AG04450 (cell line): ENCODE results near the gene C6orf62. TPM values are rescaled to one million over a fixed set of nuclear protein-coding genes. Genes with fewer than 3 reads are reported as not detected.

Experiments used
- CTCF ChIA-PET: fragments of 300-600, 350-600 bp; formaldehyde crosslinking; extraction: SDS; loops from one replicate; lab custom pipeline; 2022; ENCODE audit warnings: antibody characterized with exemption, inconsistent platforms; lab: Charles Lee
- POLR2A ChIA-PET: fragments of 350-600 bp; formaldehyde crosslinking; extraction: SDS; loops from one replicate; lab custom pipeline; 2021; ENCODE audit warnings: antibody characterized with exemption, inconsistent platforms; lab: Yijun Ruan, JAX
- DNase-seq: peaks from one replicate; pipeline ENCODE4 v3.0.0-alpha.2; 2011; ENCODE audit warnings: low read depth, low spot score
- H3K27ac ChIP-seq: one replicate; pipeline ENCODE4 v1.5.1; 2012; ENCODE audit warnings: low read depth, low read length, control low read depth
- H3K27me3 ChIP-seq: one replicate; pipeline ENCODE4 v1.6.0; 2012; ENCODE audit warnings: low read length; ENCODE audit not compliant: control insufficient read depth, insufficient read depth
- H3K4me3 ChIP-seq: 2 replicates; pipeline ENCODE4 v1.5.1; 2011; ENCODE audit warnings: mild to moderate bottlenecking, low read depth, low read length, control low read depth
- H3K9me3 ChIP-seq: 2 replicates; pipeline ENCODE4 v1.5.1; 2012; ENCODE audit warnings: low read length; ENCODE audit not compliant: control insufficient read depth, insufficient read depth
- polyA plus RNA-seq: library from polyadenylated mRNA; depleted of rRNA; stranded (reverse); fragments of >200 nt; gene quantifications from 2 replicates; pipeline ENCODE4 v1.2.3, GENCODE V29; 2011; rRNA removed
- TF ChIP-seq, protein P1 (sequence below): IDR thresholded peaks from 2 replicates; pipeline ENCODE4 v1.5.1; 2011; ENCODE audit warnings: low read depth, low read length, control low read depth, inconsistent platforms

C6orf62 gene
- polyA plus RNA-seq, 1 experiment: 111 TPM

DNA sequence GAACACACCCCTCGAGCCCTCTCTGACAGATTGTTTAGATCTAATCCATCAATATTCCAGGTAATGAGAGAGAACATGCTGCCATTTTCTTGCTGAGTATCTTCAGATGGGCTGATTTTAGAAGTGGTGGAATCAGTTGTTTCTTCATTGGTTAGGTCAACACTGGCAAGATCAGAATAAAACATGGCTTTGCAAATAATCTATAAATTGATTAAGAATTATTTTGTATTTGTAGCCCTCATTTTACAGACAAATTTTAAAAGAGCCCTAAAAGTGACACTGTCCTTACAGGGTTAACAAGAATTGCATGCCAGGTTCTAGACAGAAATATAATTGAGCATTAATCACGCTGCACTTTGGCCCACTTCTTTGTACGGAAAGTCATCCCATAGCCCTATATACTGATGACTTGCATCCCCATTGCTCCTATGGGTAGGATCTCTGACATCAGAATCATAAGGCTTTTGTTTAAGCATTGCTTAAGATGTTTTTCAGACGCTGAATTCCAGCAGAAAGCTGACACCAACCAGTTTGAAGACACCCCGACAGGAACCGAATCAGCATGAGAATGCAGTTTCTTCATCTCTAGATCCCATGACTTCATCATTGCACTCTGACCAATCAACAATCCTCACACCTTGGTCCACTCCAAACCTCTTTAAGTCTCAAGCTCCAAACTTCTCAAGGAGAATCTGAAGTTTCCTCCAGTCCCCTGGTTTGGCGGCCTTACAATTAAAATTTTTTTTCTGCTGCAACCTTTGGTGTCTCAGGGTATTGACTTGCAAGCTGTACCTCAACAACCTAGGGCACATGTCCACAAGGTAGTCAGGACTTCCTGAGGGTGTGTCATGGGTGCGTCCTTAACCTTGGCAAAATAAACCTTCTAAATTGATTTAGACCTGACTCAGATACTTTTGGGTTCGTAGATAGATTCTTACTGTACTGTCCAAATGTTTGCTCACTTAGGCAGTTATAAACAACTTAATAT lies 60.1 kb downstream of the C6orf62 start:
- peak; percentile 71 for DNase-seq
- Histone ChIP-seq H3K9me3 (no peaks in the 10 kb centered on the region), H3K4me3 (no peak overlapping the region), H3K27me3 (no peaks in the 10 kb centered on the region), H3K27ac (peak overlapping the region; percentile 84)
- POLR2A ChIA-PET: no interaction called here
- CTCF ChIA-PET: no interaction called here
- TF ChIP-seq, protein P1, sequence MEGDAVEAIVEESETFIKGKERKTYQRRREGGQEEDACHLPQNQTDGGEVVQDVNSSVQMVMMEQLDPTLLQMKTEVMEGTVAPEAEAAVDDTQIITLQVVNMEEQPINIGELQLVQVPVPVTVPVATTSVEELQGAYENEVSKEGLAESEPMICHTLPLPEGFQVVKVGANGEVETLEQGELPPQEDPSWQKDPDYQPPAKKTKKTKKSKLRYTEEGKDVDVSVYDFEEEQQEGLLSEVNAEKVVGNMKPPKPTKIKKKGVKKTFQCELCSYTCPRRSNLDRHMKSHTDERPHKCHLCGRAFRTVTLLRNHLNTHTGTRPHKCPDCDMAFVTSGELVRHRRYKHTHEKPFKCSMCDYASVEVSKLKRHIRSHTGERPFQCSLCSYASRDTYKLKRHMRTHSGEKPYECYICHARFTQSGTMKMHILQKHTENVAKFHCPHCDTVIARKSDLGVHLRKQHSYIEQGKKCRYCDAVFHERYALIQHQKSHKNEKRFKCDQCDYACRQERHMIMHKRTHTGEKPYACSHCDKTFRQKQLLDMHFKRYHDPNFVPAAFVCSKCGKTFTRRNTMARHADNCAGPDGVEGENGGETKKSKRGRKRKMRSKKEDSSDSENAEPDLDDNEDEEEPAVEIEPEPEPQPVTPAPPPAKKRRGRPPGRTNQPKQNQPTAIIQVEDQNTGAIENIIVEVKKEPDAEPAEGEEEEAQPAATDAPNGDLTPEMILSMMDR: no peak

DNA sequence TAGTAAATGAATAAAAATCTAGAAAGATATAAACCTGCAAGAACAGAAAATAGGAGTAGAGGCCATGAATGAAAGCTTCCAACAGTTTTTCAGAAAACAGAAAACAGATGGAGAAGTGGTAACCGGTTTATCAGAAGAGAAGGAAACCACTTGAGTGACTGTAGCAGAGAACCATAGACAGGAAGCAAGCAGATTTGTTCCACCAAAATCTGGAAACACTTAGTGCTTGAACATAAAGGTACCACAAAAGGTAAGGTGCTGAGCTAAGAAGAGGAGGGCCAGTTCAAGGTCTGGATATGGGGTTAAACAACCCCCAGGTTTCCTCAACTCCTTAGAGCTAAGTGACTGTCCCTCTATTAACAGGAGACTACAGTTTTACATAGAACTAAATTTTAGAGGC lies 63.7 kb downstream of the C6orf62 start:
- CTCF ChIA-PET: no interaction called here
- no peak overlapping the region for H3K27ac ChIP-seq
- POLR2A ChIA-PET: no interaction called here
- no peaks in the 10 kb centered on the region for H3K27me3 ChIP-seq
- H3K4me3 ChIP-seq: no peak overlapping the region
- DNase-seq: no peak
- H3K9me3 ChIP-seq: no peaks in the 10 kb centered on the region
- TF ChIP-seq, protein P1: no peak

Other genes with a start within 250 kb of the C6orf62 start
- gene GPLD1, start 229.6 kb downstream of the C6orf62 start, polyA plus RNA-seq: 0.04 TPM in 1 of 2 replicates, not detected in the other
- gene ALDH5A1, start 224.2 kb downstream of the C6orf62 start, polyA plus RNA-seq: 0.11 and 0.35 TPM in 2 replicates
- 0.01 TPM in 1 of 2 replicates, not detected in the other for gene KIAA0319, start 73.0 kb downstream of the C6orf62 start, polyA plus RNA-seq
- gene TDP2, start 52.3 kb downstream of the C6orf62 start, polyA plus RNA-seq: 36.3 and 46.6 TPM in 2 replicates
- 43.8 and 50.3 TPM in 2 replicates for gene ACOT13, start 52.1 kb downstream of the C6orf62 start, polyA plus RNA-seq
- gene GMNN, start 55.8 kb upstream of the C6orf62 start, polyA plus RNA-seq: 17.4 and 22.0 TPM in 2 replicates
- not detected in 2 replicates for gene ARMH2, start 79.8 kb upstream of the C6orf62 start, polyA plus RNA-seq
- gene RIPOR2, start 216.8 kb upstream of the C6orf62 start, polyA plus RNA-seq: 7.3 TPM in 2 replicates